GM19025 (cell line): ENCODE results near the gene ZBTB5.
"Not testable (repeated sequence)": the region's sequence is repeated elsewhere in the genome, so short reads cannot be mapped to it uniquely, and the experiment has no call there.

ENCODE experiments used
- ATAC-seq: cut with Tn5 transposase; IDR thresholded peaks from one replicate; pipeline ENCODE4 v1.9.1; 2021; ENCODE audit warnings: mild to moderate bottlenecking, low read depth, moderate library complexity; ENCODE audit not compliant: unreplicated experiment

Gene ZBTB5

GRCh38 chr9:37465249-37466036 lies at the start of gene ZBTB5:
ZBTB5 (minus strand) TSS chr9:37465450; CDS start chr9:37442551, 22,899 bp downstream.
- ATAC-seq = peak; percentile 83

DNA sequence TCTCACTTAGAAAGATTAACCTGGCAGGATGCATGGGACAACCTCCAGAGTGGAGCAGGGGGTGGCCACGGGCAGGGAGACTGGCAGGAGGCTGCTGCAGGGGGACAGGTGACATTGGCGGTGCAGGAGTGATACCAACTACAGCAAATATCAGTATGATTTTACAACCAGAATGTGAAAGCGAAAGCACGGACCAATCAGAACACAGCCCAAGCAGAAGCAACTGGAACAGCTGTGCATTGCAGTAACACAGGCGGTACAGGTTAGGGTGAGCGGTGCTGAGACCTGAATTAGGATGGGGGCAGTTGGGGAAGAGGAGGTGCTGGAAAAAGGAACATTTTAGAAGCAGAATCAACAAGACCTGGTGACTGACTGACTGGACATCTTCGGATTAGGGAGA lies 49.7 kb upstream of the ZBTB5 start:
- no peak for ATAC-seq

- not testable (repeated sequence) for ATAC-seq
Measured at GRCh38 chr9:37514415-37514814, 49.2 kb upstream of the ZBTB5 start.

DNA sequence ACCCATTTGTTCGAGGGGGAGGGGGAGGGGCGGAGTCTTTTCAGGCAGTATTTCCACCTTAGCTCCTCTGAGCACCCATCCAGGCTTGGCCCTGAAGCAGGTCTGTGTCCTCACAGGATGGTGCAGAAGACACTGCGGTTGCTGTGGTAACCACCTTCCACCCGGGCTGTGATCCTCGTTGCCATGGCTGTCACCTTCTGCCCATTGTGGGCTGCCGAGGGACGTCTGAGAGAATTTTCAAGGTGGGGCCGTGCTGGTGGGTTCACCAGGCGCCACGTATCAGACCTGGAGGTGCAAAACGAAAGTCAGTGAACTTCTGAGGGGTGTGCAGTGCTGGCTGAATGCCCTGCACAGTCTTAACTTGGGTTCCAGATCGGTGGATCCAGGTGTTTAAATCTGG lies 47.2 kb upstream of the ZBTB5 start:
- no peak for ATAC-seq

DNA sequence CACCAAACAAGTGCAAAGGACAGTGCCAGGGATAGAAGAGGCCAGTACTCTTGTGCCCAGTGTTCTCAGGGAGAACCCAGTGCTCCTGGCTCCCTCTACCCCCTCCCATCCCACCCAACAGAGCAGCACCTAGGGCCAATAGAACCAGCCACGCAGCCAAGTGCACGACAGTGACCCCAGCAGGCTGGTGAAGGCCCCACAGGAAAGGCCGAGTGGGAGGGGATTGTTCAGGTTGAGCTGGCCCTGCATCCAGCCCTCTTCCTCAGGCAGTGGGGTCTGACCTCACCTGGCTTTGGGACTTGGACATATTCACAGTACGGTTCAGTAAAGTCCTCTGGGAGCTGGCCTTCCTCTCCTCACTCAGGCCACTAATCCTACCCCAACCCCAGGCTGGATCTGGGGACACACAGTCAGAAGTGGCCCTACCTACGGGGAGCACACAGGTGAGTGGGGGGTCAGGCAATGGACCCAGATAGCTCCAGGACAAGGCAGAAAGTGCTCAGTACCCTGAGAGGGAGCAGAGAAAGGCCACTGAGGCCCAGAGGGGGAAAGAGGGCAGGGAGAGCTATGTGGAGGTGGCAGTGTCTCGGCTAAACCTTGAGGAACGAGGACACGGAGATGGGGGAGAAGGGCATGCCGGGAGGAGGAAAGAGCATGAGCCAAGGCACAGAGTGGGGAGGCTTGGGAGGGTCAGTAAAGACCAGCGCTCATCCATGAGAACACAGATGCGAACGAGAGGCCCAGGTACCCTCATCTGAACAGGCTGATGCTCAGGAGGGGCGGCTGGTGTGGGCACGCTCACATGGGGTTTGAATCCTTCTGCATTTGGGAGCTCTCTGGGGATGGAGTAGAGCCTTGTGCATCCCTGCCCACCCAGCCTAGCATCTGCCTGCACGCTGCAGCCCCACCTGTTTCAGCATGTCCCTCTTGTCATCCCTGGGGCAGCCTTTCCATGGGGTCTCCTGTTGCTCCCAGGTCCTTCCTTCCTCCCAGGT lies 46.1 kb upstream of the ZBTB5 start:
- no peak for ATAC-seq

DNA sequence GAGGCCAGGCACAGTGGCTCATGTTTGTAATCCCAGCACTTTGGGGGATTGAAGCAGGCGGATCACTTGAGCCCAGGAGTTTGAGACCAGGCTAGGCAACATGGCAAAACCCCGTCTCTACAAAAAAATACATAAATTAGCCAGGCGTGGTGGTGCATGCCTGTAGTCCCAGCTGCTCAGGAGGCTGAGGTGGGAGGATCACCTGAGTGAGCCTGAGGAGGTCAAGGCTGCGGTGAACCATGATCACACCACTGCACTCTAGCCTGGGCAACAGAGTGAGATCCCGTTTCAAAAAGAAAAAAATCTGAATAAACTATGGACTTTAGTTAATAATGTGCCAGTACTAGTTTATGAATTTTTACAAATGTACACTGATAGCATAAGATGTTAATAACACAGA lies 44.8 kb upstream of the ZBTB5 start:
- ATAC-seq = not testable (repeated sequence)

- no peak for ATAC-seq
Measured at GRCh38 chr9:37509536-37509935, 44.3 kb upstream of the ZBTB5 start.

GRCh38 chr9:37508834-37509206 lies 43.6 kb upstream of the ZBTB5 start:
- ATAC-seq = no peak

- no peak for ATAC-seq
Measured at GRCh38 chr9:37508135-37508833, 43.0 kb upstream of the ZBTB5 start.

DNA sequence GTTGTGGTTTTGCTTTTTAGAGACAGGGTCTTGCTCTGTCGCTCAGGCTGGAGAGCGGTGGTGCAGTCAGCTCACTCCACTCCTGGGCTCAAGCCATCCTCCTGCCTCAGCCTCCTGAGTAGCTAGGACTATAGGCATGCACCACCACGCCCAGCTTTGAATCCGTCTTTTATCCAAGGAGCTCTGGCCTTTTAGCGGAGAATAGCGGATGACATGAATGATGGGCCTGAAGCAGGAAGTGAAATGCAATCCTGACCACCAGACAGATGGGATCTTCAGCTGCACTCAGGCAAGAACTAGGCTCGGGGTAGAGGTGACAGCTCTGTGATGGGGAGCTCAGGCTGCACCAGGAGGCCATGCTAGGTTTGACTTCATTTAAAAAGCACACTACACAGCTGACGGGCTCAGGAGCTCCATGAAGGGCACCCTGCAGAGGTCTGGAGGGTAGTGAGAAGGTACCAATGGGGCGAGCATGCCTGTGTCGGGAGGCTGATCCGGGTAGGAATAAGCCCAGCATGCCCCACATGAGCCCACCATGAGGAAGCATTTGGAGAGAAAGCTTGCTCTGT lies 42.4 kb upstream of the ZBTB5 start:
- ATAC-seq = no peak

DNA sequence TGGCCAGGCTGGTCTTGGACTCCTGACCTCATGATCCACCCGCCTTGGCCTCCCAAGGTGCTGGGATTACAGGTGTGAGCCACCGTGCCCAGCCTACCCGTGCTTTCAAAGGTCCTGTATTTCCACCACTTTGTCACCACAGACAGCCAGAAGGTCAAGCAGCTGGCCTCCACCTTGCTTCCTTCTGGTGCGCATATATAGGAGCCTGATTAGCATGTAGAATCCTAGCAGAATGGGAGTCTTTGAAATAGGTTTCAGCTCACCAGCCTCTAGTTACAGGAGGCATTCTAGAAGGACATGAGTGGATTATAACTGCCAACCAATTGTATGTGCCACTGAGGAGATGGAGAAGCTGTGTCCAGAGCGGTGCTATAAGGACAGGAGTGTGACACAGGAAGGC lies 39.4 kb upstream of the ZBTB5 start:
- ATAC-seq = no peak

DNA sequence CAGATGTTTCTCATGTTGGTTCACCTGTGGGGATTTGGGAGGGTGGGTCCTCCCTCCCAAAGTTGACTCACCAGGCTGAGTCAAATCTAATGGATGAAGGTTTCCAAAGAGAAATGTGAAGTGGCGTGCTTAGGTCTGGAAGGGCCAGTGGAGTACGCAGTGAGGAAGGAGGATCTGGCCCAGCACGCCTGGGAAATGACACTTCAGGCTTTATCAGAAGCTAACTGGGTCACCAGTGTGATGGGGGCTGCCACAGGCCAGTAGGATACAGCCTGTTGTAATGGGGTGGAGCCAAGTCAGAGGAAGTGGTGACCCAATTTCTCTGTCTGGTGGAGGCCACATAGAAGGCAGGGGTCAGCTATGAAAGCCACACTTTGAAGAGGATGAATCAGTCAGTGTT lies 38.5 kb upstream of the ZBTB5 start:
- no peak for ATAC-seq

- ATAC-seq = no peak
Measured at GRCh38 chr9:37501957-37502596, 36.8 kb upstream of the ZBTB5 start.

- no peak for ATAC-seq
Measured at GRCh38 chr9:37499297-37499696, 34.0 kb upstream of the ZBTB5 start.

DNA sequence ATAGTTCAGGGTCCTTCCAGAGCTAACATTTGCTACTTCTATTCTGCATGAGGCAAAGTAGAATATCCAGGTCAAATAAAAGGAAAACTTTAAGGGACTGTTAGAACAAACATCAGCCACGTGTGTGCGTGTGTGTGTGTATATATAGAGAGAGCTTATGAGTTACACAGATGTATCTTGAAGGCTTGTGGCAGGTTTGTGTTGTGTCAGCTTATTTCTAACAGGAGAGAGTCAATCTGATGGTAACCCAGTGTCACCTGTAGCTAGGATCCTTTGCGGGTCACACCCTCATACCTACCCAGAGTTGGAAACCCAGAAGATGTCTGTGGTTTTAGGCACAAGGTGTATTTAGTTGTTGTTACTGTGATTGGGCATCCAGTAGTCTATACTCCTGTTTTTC lies 33.2 kb upstream of the ZBTB5 start:
- ATAC-seq = no peak

DNA sequence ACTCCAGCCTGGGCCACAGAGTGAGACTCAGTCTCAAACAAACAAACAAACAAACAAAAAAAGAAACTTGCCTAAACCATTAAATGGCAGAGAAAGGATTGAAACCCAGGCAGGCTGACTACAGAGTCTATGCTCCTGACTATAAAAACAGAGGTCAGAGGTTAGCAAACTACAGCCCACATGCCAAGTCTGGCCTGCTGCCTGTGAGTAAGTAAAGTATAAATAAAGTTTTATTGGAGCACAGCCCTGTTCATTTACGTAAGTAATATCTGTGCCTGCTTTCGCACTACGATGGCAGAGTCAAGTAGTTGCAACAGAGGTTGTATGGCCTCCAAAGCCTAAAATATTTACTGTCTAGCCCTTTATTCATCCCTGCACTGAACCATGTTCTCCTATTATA lies 32.1 kb upstream of the ZBTB5 start:
- ATAC-seq = no peak

DNA sequence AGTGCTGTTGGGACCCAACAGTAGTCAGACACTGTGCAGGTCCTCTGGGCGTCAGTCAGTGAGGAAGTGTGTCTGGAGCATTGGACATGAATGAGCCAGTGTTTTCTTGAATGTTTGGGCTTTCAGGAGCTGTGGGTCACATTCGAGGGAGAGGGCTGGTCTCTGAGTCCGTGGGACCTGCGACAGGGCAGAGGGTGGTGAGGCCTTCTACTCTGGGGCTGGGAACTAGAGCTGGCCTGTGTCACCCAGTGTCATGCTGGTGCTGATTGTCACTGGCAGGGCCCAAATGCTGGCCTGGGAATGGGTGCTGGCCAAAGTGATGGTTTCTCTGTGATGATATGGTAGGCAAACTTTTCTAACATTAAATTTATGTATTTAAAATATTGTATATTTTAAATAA lies 30.8 kb upstream of the ZBTB5 start:
- no peak for ATAC-seq

DNA sequence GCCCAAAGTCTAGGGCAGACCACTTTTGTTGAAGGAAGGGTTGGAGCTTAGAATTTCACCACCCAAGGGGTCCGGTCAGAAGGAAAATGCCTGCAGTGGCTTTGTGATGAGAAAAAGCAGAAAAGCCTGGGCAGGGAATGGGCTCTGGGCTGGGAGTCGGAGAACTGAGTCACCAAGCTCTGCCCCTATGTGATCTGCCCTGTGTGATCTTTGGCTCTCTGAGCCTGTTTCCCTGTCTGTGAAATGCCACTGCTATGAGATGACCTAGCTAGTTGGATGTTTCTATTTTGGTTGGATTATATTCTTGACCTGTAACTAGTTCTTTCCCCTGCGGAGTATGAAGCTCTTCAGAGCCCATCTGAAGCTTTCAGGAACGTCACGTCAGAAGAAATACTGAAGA lies 30.3 kb upstream of the ZBTB5 start:
- ATAC-seq = no peak

- ATAC-seq = no peak
Measured at GRCh38 chr9:37491939-37492338, 26.7 kb upstream of the ZBTB5 start.
